Astrocyte (in vitro differentiated cells and primary cell): ENCODE data around the gene DAAM2. TPM values are rescaled to one million over a fixed set of nuclear protein-coding genes. Genes with fewer than 3 reads are reported as not detected.

ENCODE experiments used
- DNase-seq: peaks from one replicate; pipeline ENCODE4 v3.0.0-alpha.2; 2010; ENCODE audit warnings: low read depth
- FAIRE-seq: peaks from 2 replicates; lab custom pipeline; 2011; peaks lifted over from hg19 to GRCh38; lab: Jason Lieb, UNC
- H2AFZ ChIP-seq: 2 replicates; pipeline ENCODE4 v1.6.0; 2012; ENCODE audit warnings: low read depth, low read length, inconsistent platforms
- H3K27ac ChIP-seq: 2 replicates; pipeline ENCODE4 v1.5.1; 2011; ENCODE audit warnings: low read depth, low read length, inconsistent platforms
- H3K27me3 ChIP-seq: 2 replicates; pipeline ENCODE4 v1.6.0; 2011; ENCODE audit warnings: low read length, inconsistent platforms; ENCODE audit not compliant: insufficient read depth
- H3K36me3 ChIP-seq: 2 replicates; pipeline ENCODE4 v1.5.1; 2011; ENCODE audit warnings: low read length, inconsistent platforms; ENCODE audit not compliant: insufficient read depth
- H3K4me1 ChIP-seq: 2 replicates; pipeline ENCODE4 v1.5.1; 2011; ENCODE audit warnings: low read length, inconsistent platforms; ENCODE audit not compliant: insufficient read depth
- H3K4me2 ChIP-seq: 2 replicates; pipeline ENCODE4 v1.6.0; 2012; ENCODE audit warnings: low read length, inconsistent platforms
- H3K4me3 ChIP-seq: 2 replicates; pipeline ENCODE4 v1.5.1; 2011; ENCODE audit warnings: low read depth, mild to moderate bottlenecking, low read length, inconsistent platforms; ENCODE audit not compliant: insufficient read depth
- H3K79me2 ChIP-seq: 2 replicates; pipeline ENCODE4 v1.6.0; 2012; ENCODE audit warnings: mild to moderate bottlenecking, low read length, inconsistent platforms; ENCODE audit not compliant: insufficient read depth
- H3K9ac ChIP-seq: 2 replicates; pipeline ENCODE4 v1.6.0; 2012; ENCODE audit warnings: mild to moderate bottlenecking, low read length, inconsistent platforms
- H3K9me3 ChIP-seq: 2 replicates; pipeline ENCODE4 v1.5.1; 2012; ENCODE audit warnings: low read depth, mild to moderate bottlenecking, low read length, inconsistent platforms; ENCODE audit not compliant: insufficient read depth
- H4K20me1 ChIP-seq: 2 replicates; pipeline ENCODE4 v1.6.0; 2012; ENCODE audit warnings: low read length, inconsistent platforms; ENCODE audit not compliant: insufficient read depth
- H3K27ac Mint-ChIP-seq: one replicate; pipeline ENCODE4 v1.8.0; 2021; ENCODE audit warnings: mild to moderate bottlenecking, mixed read lengths; ENCODE audit not compliant: unreplicated experiment
- H3K27me3 Mint-ChIP-seq: one replicate; pipeline ENCODE4 v1.8.0; 2021; ENCODE audit warnings: low read depth, mixed read lengths; ENCODE audit not compliant: unreplicated experiment
- H3K36me3 Mint-ChIP-seq: one replicate; pipeline ENCODE4 v1.8.0; 2021; ENCODE audit warnings: low read depth, mixed read lengths; ENCODE audit not compliant: unreplicated experiment
- H3K4me1 Mint-ChIP-seq: one replicate; pipeline ENCODE4 v1.8.0; 2021; ENCODE audit warnings: low read depth, mixed read lengths; ENCODE audit not compliant: unreplicated experiment
- H3K4me3 Mint-ChIP-seq: one replicate; pipeline ENCODE4 v1.8.0; 2021; ENCODE audit warnings: mild to moderate bottlenecking, moderate library complexity, mixed read lengths; ENCODE audit not compliant: unreplicated experiment
- H3K9me3 Mint-ChIP-seq: one replicate; pipeline ENCODE4 v1.8.0; 2021; ENCODE audit warnings: mild to moderate bottlenecking, mixed read lengths; ENCODE audit not compliant: unreplicated experiment
- CTCF ChIP-seq: IDR thresholded peaks from 2 replicates; pipeline ENCODE4 v1.5.1; 2011; ENCODE audit warnings: low read depth, mild to moderate bottlenecking, inconsistent platforms, low read length, moderate library complexity; ENCODE audit not compliant: insufficient read depth
- EZH2 ChIP-seq: IDR thresholded peaks from 2 replicates; pipeline ENCODE4 v1.6.1; 2012; ENCODE audit warnings: mild to moderate bottlenecking, low read length, inconsistent platforms; ENCODE audit not compliant: insufficient read depth
- total RNA-seq: library from RNA; stranded (reverse); gene quantifications from 2 replicates; pipeline ENCODE4 v1.2.1, GENCODE V29; 2021

Gene DAAM2
- total RNA-seq, 1 donor from 2014 or later: 38.4 TPM

GRCh38 chr6:39792540-39793450 is 619 bp downstream of the DAAM2 start:
- peak overlapping the region; percentile 83 for H3K9ac ChIP-seq

GRCh38 chr6:39793516-39793915 is 1.3 kb downstream of the DAAM2 start:
- peaks cover 5% of the 10 kb centered on the region for H3K79me2 ChIP-seq
- Mint-ChIP-seq H3K27ac (no peak overlapping the region), H3K27me3 (no peaks in the 10 kb centered on the region), H3K4me1 (peaks cover 27% of the 10 kb centered on the region), H3K9me3 (no peaks in the 10 kb centered on the region), H3K4me3 (peak overlapping the region; percentile 92), H3K36me3 (peaks cover 12% of the 10 kb centered on the region)
- DNase-seq: no peak
- no peak for FAIRE-seq
- H3K4me1 ChIP-seq: peaks cover 4% of the 10 kb centered on the region
- no peaks in the 10 kb centered on the region for H3K27me3 ChIP-seq
- H3K4me2 ChIP-seq: peak overlapping the region; percentile 96
- peak overlapping the region; percentile 83 for H3K9ac ChIP-seq
- no peak overlapping the region for H3K27ac ChIP-seq
- H3K9me3 ChIP-seq: no peaks in the 10 kb centered on the region
- H3K36me3 ChIP-seq: no peaks in the 10 kb centered on the region
- no peaks in the 10 kb centered on the region for H4K20me1 ChIP-seq
- TF ChIP-seq CTCF (no peak), EZH2 (no peak)
- no peak overlapping the region for H2AFZ ChIP-seq
- no peak overlapping the region for H3K4me3 ChIP-seq

More at GRCh38 chr6:39792540-39793450, 619 bp downstream of the DAAM2 start:
- H3K4me3 ChIP-seq: peak overlapping the region; percentile 73
- H3K4me2 ChIP-seq: peak overlapping the region; percentile 96
- FAIRE-seq: no peak
- peaks cover 4% of the 10 kb centered on the region for H3K4me1 ChIP-seq
- no peak for DNase-seq
- peaks cover 5% of the 10 kb centered on the region for H3K79me2 ChIP-seq
- TF ChIP-seq CTCF (no peak), EZH2 (no peak)
- H3K27ac ChIP-seq: peak overlapping the region; percentile 49
- Mint-ChIP-seq H3K27ac (peak overlapping the region; percentile 87), H3K4me1 (peaks cover 27% of the 10 kb centered on the region), H3K4me3 (peak overlapping the region; percentile 92), H3K9me3 (no peaks in the 10 kb centered on the region), H3K36me3 (peaks cover 11% of the 10 kb centered on the region), H3K27me3 (no peaks in the 10 kb centered on the region)
- no peaks in the 10 kb centered on the region for H3K9me3 ChIP-seq
- H3K36me3 ChIP-seq: no peaks in the 10 kb centered on the region
- peak overlapping the region; percentile 88 for H2AFZ ChIP-seq
- no peaks in the 10 kb centered on the region for H3K27me3 ChIP-seq
- no peaks in the 10 kb centered on the region for H4K20me1 ChIP-seq

- Mint-ChIP-seq H3K4me1 (peaks cover 27% of the 10 kb centered on the region), H3K4me3 (peak overlapping the region; percentile 92), H3K27me3 (no peaks in the 10 kb centered on the region), H3K9me3 (no peaks in the 10 kb centered on the region), H3K36me3 (peaks cover 14% of the 10 kb centered on the region), H3K27ac (peak overlapping the region; percentile 22)
- Histone ChIP-seq H3K79me2 (peaks cover 5% of the 10 kb centered on the region), H3K4me3 (no peak overlapping the region), H3K9ac (no peak overlapping the region), H3K36me3 (no peaks in the 10 kb centered on the region), H3K4me1 (peaks cover 4% of the 10 kb centered on the region), H3K4me2 (no peak overlapping the region), H3K9me3 (no peaks in the 10 kb centered on the region), H2AFZ (no peak overlapping the region), H4K20me1 (no peaks in the 10 kb centered on the region), H3K27ac (no peak overlapping the region), H3K27me3 (no peaks in the 10 kb centered on the region)
- no peak for FAIRE-seq
- DNase-seq: no peak
- no peak for TF ChIP-seq CTCF
- no peak for TF ChIP-seq EZH2
Observed at GRCh38 chr6:39794231-39794630, 2.1 kb downstream of the DAAM2 start.
